Fibroblast of the aortic adventitia (primary cell): ENCODE measurements around the gene TM4SF4. TPM values are rescaled to one million over a fixed set of nuclear protein-coding genes. Genes with fewer than 3 reads are reported as not detected.
A peak's percentile ranks its signal among the peaks of the same experiment; 100 is the strongest.

ENCODE experiments used
- DNase-seq: peaks from one replicate; pipeline ENCODE4 v3.0.0-alpha.2; 2010; ENCODE audit warnings: low read depth
- H3K4me3 ChIP-seq: 2 replicates; pipeline ENCODE4 v1.5.1; 2011; ENCODE audit warnings: low read depth, mild to moderate bottlenecking, control low read depth, low read length, moderate library complexity
- CTCF ChIP-seq: IDR thresholded peaks from 2 replicates; pipeline ENCODE4 v1.5.1; 2011; ENCODE audit warnings: mild to moderate bottlenecking, low read length, control low read depth, inconsistent platforms; ENCODE audit not compliant: insufficient read depth
- total RNA-seq: library from RNA; depleted of rRNA; stranded (reverse); fragments of >200 nt; gene quantifications from 2 replicates; pipeline ENCODE4 v1.2.3, GENCODE V29; 2012; ENCODE audit warnings: low replicate concordance

TM4SF4 gene
- total RNA-seq, 1 donor = 0.45 TPM

GRCh38 chr3:149495581-149496125 lies 21.2 kb downstream of the TM4SF4 start:
- H3K4me3 ChIP-seq = no peak overlapping the region
- no peak for TF ChIP-seq CTCF
- no peak for DNase-seq

- no peak for DNase-seq
- no peak overlapping the region for H3K4me3 ChIP-seq
- TF ChIP-seq CTCF = no peak
Measured at GRCh38 chr3:149496891-149497290, 22.4 kb downstream of the TM4SF4 start.

GRCh38 chr3:149497966-149498670 lies 23.6 kb downstream of the TM4SF4 start:
- no peak overlapping the region for H3K4me3 ChIP-seq
- DNase-seq = no peak
- no peak for TF ChIP-seq CTCF

- DNase-seq = peak; percentile 88
- no peak overlapping the region for H3K4me3 ChIP-seq
- no peak for TF ChIP-seq CTCF
Measured at GRCh38 chr3:149501524-149501923, 27.0 kb downstream of the TM4SF4 start.

- no peak for DNase-seq
- H3K4me3 ChIP-seq = no peak overlapping the region
- no peak for TF ChIP-seq CTCF
Measured at GRCh38 chr3:149502438-149502837, 27.9 kb downstream of the TM4SF4 start.

GRCh38 chr3:149506540-149506939 lies 32.0 kb downstream of the TM4SF4 start:
- no peak for TF ChIP-seq CTCF
- H3K4me3 ChIP-seq = no peak overlapping the region
- DNase-seq = peak; percentile 52
